NCI-H526 (cell line): Measurements from ENCODE around the gene SMPD4.
A peak's percentile ranks its signal among the peaks of the same experiment; 100 is the strongest.
"Not testable (repeated sequence)": the region's sequence is repeated elsewhere in the genome, so short reads cannot be mapped to it uniquely, and the experiment has no call there.

Experiments used
- DNase-seq, 2 experiments: peaks; one replicate each; lab custom pipeline; 2025; lab: John Stamatoyannopoulos, UW

The SMPD4 gene, protein sequence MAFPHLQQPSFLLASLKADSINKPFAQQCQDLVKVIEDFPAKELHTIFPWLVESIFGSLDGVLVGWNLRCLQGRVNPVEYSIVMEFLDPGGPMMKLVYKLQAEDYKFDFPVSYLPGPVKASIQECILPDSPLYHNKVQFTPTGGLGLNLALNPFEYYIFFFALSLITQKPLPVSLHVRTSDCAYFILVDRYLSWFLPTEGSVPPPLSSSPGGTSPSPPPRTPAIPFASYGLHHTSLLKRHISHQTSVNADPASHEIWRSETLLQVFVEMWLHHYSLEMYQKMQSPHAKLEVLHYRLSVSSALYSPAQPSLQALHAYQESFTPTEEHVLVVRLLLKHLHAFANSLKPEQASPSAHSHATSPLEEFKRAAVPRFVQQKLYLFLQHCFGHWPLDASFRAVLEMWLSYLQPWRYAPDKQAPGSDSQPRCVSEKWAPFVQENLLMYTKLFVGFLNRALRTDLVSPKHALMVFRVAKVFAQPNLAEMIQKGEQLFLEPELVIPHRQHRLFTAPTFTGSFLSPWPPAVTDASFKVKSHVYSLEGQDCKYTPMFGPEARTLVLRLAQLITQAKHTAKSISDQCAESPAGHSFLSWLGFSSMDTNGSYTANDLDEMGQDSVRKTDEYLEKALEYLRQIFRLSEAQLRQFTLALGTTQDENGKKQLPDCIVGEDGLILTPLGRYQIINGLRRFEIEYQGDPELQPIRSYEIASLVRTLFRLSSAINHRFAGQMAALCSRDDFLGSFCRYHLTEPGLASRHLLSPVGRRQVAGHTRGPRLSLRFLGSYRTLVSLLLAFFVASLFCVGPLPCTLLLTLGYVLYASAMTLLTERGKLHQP

DNA sequence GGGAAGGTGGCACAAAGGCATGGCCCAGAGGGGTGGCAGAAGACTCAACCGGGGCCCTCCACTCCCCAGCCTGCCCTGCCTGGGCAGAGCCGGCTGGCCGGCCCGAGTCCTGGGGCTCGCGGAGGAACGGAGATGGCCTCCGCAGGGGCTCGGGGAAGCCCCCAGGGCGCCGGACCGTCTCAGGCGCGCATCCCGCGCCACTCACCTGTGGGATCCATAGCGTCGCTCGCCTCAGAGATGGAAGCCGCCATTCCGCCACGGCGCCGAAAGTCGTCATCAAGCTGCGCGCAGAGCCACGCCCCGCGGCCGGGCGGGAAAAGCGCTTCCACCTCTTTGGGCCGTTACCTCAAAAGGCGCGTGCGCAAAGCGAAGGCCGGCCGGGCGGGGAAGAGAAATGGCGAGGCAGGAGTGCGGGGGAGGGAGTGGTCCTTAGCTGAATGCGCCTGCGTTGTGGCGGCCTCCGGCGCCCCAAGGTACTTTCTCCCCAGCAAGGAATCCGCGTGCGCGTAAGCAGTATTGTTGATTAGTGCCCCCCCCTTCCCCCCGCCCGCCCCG, at the start of gene SMPD4:
Gene SMPD4, minus strand, starts transcription at position 278 of the 555 bp plus-strand sequence. CDS start 5,010 bp downstream, outside the sequence.
- DNase-seq: peak; percentile 90 to 97

DNA sequence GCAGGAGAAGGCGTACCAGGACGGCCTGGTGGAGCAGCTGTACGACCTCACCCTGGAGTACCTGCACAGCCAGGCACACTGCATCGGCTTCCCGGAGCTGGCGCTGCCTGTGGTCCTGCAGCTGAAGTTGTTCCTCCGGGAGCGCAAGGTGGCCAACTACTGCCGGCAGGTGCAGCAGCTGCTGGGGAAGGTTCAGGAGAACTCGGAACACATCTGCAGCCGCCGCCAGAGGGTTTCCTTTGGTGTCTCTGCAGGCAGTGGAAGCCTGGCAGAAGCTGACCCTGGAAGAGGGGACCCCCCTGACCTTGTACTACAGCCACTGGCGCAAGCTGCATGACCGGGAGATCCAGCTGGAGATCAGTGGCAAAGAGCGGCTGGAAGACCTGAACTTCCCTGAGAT, 49.5 kb upstream of the SMPD4 start:
- DNase-seq: peak in 1 of 2 experiments; percentile 11

DNA sequence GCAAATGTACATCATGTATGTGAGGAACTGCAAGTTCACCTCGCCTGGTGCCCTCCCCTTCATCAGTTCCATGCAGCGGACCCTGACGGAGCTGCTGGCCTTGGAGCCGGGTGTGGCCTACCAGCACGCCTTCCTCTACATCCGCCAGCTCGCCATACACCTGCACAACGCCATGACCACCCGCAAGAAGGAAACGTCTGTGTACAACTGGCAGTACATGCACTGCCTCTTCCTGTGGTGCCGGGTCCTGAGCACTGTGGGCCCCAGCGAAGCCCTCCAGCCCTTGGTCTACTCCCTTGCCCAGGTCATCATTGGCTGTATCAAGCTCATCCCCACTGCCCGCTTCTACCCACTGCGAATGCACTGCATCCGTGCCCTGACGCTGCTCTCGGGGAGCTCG, 49.0 kb upstream of the SMPD4 start:
- not testable (repeated sequence) for DNase-seq

DNA sequence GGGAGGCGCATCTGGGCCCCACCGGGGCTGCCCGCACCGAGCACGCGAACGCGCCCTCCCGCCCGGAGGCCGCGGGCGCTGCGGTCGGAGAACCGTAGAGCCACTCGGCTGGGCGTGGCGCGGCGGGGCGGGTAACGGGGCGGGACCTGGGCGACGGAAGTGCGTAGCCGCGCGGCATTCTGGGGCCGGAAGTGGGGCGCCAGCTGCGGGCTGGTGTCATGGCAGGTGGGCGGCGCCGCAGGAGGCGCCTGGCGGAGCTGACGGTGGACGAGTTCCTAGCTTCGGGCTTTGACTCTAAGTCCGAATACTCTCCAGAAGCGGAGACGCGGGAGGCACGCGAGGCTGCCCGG, 47.7 kb upstream of the SMPD4 start:
- DNase-seq: not testable (repeated sequence)

DNA sequence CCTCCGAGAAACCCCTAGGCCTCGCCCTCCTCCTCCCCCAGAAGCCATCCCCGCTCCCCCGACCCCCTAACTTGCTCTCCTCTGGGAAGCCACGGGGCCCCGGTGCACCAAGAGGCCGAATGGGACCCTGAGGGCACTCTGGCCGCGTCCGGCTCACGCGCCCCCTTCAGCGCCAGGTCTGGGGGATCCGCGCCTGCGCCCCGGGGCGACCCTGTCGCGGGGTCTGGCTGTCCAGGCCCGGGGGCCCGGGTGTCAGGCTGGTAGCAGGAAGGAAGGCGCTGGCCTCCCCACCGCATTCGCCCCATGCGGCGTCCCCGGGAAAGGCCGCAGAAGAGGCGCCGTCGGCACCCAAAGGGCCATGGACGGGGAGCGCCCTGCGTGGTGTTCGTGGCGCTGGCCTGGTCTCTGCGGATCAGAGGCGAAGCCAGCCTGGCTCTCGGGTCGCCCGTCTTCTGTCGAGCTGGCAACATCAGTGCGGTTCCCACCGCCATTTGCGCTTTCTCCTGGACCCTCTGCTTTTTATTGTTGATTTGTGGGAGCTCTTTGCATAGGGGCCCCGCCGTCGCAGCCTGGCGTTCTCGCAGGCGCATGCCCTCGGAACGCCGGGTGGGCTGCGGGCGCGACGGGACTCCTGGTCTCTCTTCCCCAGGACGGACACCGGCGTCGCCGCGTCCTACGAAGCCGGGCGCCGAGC, 47.2 kb upstream of the SMPD4 start:
- not testable (repeated sequence) for DNase-seq

DNA sequence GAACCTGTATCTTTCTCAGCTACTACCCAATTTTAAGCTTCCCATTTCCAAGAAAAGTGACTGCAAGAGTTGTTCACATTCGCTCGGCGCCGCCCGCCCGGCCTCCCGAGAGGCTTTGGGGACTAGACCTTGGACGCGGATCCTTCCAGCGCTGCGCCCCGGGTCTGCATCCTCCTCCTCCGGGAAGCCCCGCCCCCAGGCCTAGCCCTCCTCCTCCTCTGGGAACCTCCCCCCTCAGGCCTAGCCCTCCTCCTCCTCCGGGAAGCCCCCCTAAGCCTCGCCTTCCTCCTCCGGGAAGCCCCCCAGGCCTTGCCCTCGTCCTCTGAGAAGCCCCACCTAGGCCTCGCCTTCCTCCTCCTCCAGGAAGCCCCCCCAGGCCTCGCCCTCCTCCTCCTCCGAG, 46.6 kb upstream of the SMPD4 start:
- DNase-seq: not testable (repeated sequence)

DNA sequence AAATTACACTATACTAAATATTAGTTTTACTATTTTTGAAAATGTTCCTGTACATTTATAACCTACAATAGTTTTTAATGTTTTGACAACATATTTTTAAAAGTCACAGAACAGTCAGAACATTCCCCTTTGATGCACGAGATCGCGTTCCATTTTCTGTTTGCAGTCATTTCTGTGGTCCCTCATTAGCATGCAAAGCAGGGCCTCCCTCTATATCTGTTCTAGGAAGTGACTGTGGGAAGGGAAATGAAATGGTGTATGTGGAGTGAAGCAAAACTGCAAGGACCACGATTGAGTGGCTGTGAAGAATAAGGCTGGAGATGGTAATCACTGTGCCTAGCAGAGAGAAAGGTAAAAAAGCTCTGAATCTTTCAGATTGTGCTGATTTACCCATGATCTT, 41.1 kb upstream of the SMPD4 start:
- DNase-seq: peak in 1 of 2 experiments; percentile 52

DNA sequence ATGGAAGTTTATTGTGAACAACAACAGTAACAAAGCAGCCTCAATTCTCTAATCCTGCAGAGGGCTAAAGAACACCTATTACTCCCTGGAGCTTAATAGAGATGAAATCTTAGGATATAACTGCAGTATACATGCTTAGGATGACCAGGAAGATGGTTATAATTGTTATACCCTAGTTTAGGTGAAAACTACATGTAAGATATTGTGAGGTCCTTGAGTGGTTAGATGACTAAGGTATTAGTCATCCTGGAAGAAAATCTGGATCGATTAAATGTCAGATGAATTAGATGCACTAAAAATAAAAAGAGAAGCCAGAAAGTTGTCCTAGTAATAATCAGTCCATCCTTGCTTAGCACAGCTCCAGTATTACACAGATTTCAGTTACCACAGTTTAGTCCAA, 39.1 kb upstream of the SMPD4 start:
- not testable (repeated sequence) for DNase-seq

DNA sequence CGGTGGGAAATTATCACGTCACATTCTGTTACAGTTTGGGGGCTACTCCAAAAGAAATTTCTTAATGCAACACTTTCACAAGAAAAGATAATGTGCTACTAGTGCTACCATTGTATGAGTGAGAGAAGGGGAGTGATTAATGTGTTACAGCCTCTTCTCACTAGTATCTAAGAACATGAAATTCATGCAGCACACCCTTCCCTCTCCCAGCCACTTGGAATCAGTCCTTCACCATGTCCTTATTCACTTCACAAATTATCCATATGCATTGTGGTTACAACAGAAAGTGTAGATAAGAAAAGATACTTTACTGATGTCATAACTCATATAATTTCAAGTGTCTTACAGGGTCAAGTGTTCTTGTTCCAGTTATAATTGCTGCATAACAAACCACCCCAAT, 37.7 kb upstream of the SMPD4 start:
- DNase-seq: not testable (repeated sequence)

DNA sequence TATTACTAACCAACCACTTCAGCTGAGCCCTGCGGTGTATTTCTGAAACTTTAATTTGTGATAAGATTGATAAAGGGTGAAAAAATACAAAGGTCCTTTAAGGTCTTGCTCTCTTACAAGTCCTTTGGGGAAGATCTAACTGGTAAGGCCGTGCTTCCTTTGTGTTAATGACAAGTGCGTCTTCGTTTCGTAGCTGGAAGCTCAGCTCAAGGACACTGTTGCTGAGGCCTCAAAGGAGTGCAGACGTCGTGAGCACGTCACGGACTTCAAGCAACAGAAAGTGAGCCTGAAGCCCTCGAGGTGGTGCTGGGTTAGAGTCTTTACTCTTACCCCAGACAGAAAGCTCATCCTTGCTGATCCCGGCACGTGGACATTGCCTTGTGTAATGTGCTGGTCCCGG, 25.6 kb upstream of the SMPD4 start:
- DNase-seq: not testable (repeated sequence)

DNA sequence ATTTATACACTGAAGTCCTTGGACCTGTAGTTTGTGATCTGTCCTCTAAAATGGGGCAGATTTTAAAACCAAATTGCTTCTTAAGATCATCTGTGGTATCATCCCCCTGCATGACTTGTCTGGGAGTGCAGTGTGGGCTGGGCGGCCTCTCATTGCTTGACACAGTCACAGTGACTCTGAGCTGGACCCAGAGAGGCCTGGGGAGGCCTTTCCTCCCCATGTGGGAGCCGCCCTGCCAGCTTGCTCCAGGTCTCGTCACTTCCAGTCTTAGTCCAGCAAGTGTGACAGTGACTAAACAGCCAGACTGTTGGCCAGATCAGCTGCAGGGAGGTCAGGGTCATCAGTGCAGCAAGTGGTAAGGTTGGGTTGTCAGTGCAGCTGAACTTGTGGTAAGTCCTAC, 21.7 kb upstream of the SMPD4 start:
- DNase-seq: not testable (repeated sequence)

DNA sequence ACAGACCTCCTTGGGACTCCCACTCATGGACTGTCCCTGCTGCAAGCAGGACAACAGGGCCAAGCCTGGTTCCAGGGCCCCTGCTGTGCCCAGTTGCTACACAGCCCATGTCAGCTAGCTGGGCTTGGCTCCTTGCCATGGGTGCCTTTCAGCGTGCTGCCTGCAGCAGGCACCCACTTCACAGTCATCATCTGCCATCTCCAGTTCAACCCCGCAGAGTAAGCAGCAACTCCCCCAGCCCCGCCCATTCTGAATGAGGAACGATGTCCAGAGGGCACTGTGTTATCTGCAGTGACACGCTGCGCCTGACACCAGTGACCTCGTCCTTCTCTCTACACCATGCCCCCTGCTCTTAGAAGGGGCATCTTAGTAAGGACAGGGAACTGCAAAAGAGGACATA, 21.1 kb upstream of the SMPD4 start:
- not testable (repeated sequence) for DNase-seq

DNA sequence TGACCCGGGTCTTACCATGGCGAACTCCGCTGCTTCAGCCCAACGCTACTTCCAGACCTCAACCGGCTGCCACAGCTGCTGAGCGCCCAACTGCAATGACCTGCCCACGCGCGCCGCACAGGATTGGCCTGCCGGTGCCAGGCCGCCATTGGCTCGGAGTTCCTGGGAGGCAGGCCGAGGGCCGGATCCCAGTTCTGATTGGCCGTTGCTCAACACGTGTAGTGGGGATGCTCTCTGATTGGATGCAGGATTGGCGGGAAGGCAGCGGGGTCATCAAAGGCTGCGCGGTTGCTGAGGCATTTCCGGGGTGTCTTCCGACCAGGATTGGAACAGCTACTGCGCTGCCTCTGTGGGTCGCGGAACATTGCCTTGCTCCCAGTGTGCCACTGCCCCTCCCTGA, 16.9 kb upstream of the SMPD4 start, which contains the start of gene TUBA3E:
Gene TUBA3E, minus strand, starts transcription at position 97 of the 400 bp plus-strand sequence. Its CDS starts 79 bp downstream, at position 18.
- DNase-seq: no peak

DNA sequence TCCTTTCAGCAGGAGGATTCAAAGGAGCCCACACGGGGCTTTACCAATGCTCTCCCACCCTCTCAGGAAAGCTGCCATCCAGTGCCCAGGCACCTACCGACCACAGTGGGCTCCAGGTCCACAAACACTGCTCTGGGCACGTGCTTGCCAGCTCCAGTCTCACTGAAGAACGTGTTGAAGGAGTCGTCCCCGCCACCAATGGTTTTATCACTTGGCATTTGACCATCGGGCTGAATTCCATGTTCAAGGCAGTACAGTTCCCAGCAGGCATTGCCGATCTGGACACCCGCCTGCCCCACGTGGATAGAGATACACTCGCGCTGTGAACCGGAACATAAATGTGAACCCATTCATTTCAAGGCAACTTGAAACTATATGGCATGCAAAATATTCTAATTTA, 14.7 kb upstream of the SMPD4 start:
- not testable (repeated sequence) for DNase-seq

DNA sequence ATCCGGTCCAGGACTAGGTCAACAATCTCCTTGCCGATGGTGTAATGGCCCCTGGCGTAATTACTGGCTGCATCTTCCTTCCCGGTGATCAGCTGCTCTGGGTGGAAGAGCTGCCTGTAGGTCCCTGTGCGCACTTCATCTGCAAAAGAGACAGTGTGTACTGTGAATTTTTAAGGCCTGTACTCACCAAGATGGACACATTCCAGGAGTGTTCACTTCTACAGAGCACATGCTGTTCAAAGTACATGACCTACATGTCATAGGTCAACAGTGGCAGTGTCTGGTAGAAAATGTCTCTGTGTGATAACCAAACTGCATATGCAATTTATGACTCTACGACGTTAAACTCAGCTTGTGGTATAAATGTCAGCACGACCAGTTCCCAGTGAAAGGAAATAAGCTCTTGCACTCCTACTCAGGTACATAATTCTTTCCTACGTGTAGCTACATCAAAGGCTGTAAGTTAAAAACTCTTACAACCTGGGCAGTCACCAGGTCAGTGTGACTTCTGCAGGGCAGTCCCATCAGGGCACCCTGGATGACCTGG, 13.8 kb upstream of the SMPD4 start:
- DNase-seq: not testable (repeated sequence)

DNA sequence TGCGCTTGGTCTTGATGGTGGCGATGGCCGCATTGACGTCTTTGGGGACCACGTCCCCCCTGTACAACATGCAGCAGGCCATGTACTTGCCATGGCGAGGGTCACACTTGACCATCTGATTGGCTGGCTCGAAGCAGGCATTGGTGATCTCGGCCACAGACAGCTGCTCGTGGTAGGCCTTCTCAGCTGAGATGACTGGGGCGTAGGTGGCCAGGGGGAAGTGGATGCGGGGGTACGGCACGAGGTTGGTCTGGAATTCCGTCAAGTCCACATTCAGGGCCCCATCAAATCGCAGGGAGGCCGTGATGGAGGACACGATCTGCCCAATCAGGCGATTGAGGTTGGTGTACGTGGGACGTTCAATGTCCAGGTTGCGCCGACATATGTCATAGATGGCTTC, 12.4 kb upstream of the SMPD4 start:
- not testable (repeated sequence) for DNase-seq

DNA sequence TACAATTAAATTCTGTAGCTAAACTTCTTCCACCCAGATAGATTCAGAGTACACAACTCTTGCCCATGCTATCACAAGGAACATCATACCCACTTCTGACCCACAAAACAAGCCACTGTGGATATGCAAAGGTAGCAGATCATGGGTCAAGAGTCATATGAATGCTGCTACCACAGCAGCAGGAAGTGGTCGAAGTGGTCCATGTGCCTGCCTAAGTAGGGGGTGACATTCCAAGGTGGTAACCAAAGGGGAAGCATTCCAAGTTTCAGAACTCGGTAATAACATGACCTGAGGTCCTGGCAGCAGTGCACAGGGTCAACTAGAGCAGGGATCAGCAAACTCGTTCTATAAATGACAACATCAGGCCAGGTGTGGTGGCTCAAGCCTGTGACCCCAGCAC, 11.0 kb upstream of the SMPD4 start:
- DNase-seq: not testable (repeated sequence)

DNA sequence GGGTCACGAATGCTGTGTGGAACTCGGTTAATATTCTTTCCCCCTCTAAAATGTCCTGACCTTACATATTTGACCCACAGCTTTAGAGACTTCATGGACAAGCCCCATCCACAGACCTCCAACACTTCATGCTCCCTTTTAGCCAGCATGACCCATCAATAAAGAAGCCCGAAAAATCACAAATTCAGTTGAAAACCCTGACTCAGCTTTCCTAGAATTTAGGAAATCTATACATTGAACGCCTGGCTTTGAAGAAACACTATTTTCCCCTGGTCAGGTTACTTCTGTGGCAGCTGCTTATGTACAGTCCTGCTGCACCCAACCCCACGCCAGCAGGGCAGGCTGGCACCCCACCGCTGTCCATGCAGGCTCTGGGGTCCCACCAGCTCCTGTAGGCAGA, 9.9 kb upstream of the SMPD4 start:
- DNase-seq: not testable (repeated sequence)

DNA sequence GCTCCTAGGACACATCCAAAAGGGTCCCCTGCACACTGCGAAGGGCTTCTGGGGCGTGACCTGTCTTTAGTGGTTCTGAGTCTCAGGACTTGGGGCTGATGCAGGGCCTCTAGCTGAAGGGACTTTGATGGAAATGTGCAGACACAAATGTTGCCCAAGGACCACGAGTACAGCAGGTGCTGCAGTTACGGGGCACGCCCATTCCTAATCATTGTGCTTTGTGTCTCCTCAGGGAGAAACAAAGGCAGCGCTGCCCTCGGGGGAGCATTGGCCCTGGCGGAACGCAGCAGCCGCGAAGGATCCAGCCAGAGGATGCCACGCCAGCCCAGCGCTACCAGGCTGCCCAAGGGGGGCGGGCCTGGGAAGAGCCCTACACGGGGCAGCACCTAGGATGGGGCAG, 8.8 kb upstream of the SMPD4 start:
- DNase-seq: peak in 1 of 2 experiments; percentile 5

DNA sequence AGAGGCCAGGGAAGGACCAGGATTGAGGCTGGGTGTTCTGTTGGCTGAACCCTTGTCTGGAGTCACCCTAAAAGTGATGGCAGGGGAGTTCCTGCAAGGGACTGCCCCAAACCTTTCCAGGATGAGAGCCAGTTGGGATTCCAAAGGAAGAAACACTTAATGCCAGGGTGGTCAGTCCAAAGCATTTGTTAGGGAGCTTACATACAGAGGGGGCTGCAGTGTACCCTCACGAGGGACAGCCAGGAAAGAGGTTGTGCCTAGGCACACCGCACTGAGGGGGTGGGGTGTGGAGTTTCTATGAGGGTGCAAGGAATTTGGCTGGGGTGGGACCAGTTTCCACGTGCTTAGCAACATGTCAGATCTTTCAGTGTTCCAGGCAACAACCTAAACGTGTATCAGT, 7.6 kb upstream of the SMPD4 start:
- not testable (repeated sequence) for DNase-seq
